Activated T-cell treated with anti-CD3 and anti-CD28 coated beads, Interleukin-2, amount 50 U/mL, for 48 hours (primary cell): ENCODE measurements around the gene ZFP36.
"Not testable (repeated sequence)": the region's sequence is repeated elsewhere in the genome, so short reads cannot be mapped to it uniquely, and the experiment has no call there.

Experiments
- DNase-seq, 2 experiments: peaks; one replicate each; pipeline ENCODE4 v3.0.0-alpha.2; 2020

Gene ZFP36

DNA sequence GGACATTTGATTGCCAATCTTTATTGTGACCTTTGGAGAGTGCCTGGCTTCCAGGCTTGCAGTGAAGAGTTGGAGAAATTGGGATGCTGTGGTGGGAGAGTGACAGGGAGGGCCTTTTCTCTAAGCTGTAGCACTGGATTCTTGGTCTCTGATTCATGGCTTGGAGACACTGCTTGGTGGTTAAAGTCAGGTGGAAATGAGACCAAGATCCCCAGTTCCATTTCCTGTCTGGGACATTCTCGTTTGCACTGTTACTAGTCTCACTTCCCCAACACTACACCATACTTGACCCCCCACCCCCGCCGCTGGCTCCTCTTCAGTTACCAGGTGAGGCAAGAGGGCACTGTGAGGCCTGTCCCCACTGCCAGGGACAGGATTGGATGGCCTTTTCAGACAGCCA lies 41.6 kb downstream of the ZFP36 start:
- peak; percentile 55 to 60 for DNase-seq

- DNase-seq, result peak in 1 of 2 experiments; percentile 37
Observed at GRCh38 chr19:39449116-39449797, 42.6 kb downstream of the ZFP36 start.

- not testable (repeated sequence) for DNase-seq
Observed at GRCh38 chr19:39451257-39451656, 44.6 kb downstream of the ZFP36 start.
